Measurements from ENCODE around the gene TDRKH.

Gene TDRKH

GRCh38 chr1:151728151-151729054 is 61.9 kb downstream of the TDRKH start:
- H3K4me3 ChIP-seq (ENCODE audit: control insufficient read depth, low read depth, low read length) = peak overlapping the region; percentile 9; the same call in 1 of the 2 replicates
- DNase-seq (ENCODE audit: low read depth) = peak; percentile 17
- TF ChIP-seq CTCF (IDR thresholded peaks at IDR 0.05; ENCODE audit: control insufficient read depth, insufficient read depth, low read depth, low read length, missing control alignments) = no peak

- DNase-seq (ENCODE audit: low read depth) = no peak
- H3K4me3 ChIP-seq (ENCODE audit: control insufficient read depth, low read depth, low read length) = no peak overlapping the region
- TF ChIP-seq CTCF (IDR thresholded peaks at IDR 0.05; ENCODE audit: control insufficient read depth, insufficient read depth, low read depth, low read length, missing control alignments) = no peak
These were observed 66.5 kb downstream of the TDRKH start for GRCh38 chr1:151723726-151724370.
